Endodermal cell (in vitro differentiated cells): ENCODE results near the gene PNLIPRP3. TPM values are rescaled to one million over a fixed set of nuclear protein-coding genes. Genes with fewer than 3 reads are reported as not detected.
A peak's percentile ranks its signal among the peaks of the same experiment; 100 is the strongest.

Experiments used
- DNase-seq: peaks from one replicate; pipeline ENCODE4 v3.0.0-alpha.2; 2017
- H3K27ac ChIP-seq: 2 replicates; pipeline ENCODE4 v1.5.1; 2013; ENCODE audit warnings: mild to moderate bottlenecking, low read depth, low read length, moderate library complexity
- H3K27me3 ChIP-seq: 2 replicates; pipeline ENCODE4 v1.6.1; 2013; ENCODE audit warnings: mild to moderate bottlenecking, low read length, moderate library complexity; ENCODE audit not compliant: insufficient read depth, control insufficient read depth, poor library complexity, severe bottlenecking
- H3K36me3 ChIP-seq: 2 replicates; pipeline ENCODE4 v1.7.0; 2013; ENCODE audit warnings: mild to moderate bottlenecking, low read length, moderate library complexity; ENCODE audit not compliant: control insufficient read depth, insufficient read depth
- H3K4me1 ChIP-seq: one replicate; pipeline ENCODE4 v1.7.0; 2013; ENCODE audit warnings: low read length; ENCODE audit not compliant: control insufficient read depth, insufficient read depth
- H3K4me3 ChIP-seq: 2 replicates; pipeline ENCODE4 v1.5.1; 2013; ENCODE audit warnings: mild to moderate bottlenecking, low read length, moderate library complexity
- H3K9ac ChIP-seq: 2 replicates; pipeline ENCODE4 v1.6.1; 2013; ENCODE audit warnings: mild to moderate bottlenecking, low read length, moderate library complexity; ENCODE audit not compliant: poor library complexity, severe bottlenecking; ENCODE audit errors: extremely low read depth
- H3K9me3 ChIP-seq: 2 replicates; pipeline ENCODE4 v1.6.1; 2013; ENCODE audit warnings: mild to moderate bottlenecking, low read length, moderate library complexity; ENCODE audit not compliant: control insufficient read depth
- H3K27ac Mint-ChIP-seq: 2 replicates; pipeline ENCODE4 v1.8.0; 2020; ENCODE audit warnings: mixed read lengths
- H3K27me3 Mint-ChIP-seq: 2 replicates; pipeline ENCODE4 v1.8.0; 2021; ENCODE audit warnings: mild to moderate bottlenecking, mixed read lengths; ENCODE audit not compliant: insufficient read depth
- H3K36me3 Mint-ChIP-seq: 2 replicates; pipeline ENCODE4 v1.8.0; 2020; ENCODE audit warnings: low read depth, mixed read lengths
- H3K4me1 Mint-ChIP-seq: 2 replicates; pipeline ENCODE4 v1.8.0; 2020; ENCODE audit warnings: mixed read lengths
- H3K4me3 Mint-ChIP-seq: 2 replicates; pipeline ENCODE4 v1.8.0; 2020; ENCODE audit warnings: mild to moderate bottlenecking, moderate library complexity, mixed read lengths
- H3K9me3 Mint-ChIP-seq: 2 replicates; pipeline ENCODE4 v1.8.0; 2020; ENCODE audit warnings: mild to moderate bottlenecking, mixed read lengths
- CTCF ChIP-seq: fragments of 200-600 bp; sonication (generic); conservative IDR thresholded peaks from 2 replicates; pipeline ENCODE4 v1.5.0; 2021; ENCODE audit warnings: antibody characterized with exemption, mild to moderate bottlenecking
- WGBS, 2 experiments: methylation state at CpG; one replicate each; pipeline versions ENCODE4 v1.1.5 to v1.1.7; 2013; ENCODE audit warnings: missing lambda C conversion rate in 2 of 2, mixed read lengths in 1 of 2; ENCODE audit not compliant: insufficient coverage in 1 of 2, insufficient read length in 1 of 2; 5-methylcytosine and 5-hydroxymethylcytosine counted together
- long read RNA-seq, 4 experiments: library from polyadenylated mRNA in 2 of 4; library from RNA in 1 of 4; library from capped mRNA in 1 of 4; stranded (forward) in 3 of 4; unstranded in 1 of 4; transcript quantifications; one replicate each; pipeline ENCODE4 v2.0.0, GENCODE V29; 2020 to 2021; ENCODE audit warnings: inconsistent platforms in 1 of 4
- polyA plus RNA-seq, 2 experiments: library from polyadenylated mRNA; stranded (reverse); fragments of 50-300 nt; gene quantifications; one replicate each; pipeline ENCODE4 v1.2.3, GENCODE V29; 2013
- total RNA-seq, 2 donors: library from RNA; stranded (reverse); fragmentation: NEBNext Ultra II Directional in 1 of 2; extraction: Animal tissue kit (Norgen Biotek cat#: 25700) in 1 of 2; gene quantifications; 2 replicates in 1 of 2; 3 replicates in 1 of 2; pipeline ENCODE4 v1.2.1, GENCODE V29; 2021

PNLIPRP3 gene
- total RNA-seq = not detected
- polyA plus RNA-seq (2013, experiment 1 of 2) = not detected
- polyA plus RNA-seq (2013, experiment 2 of 2) = not detected
- long read RNA-seq, experiment 1 = 0 reads
- long read RNA-seq, experiment 2 = 0 reads
- long read RNA-seq, experiment 3 = 0 reads
- long read RNA-seq, experiment 4 = 0 reads

DNA sequence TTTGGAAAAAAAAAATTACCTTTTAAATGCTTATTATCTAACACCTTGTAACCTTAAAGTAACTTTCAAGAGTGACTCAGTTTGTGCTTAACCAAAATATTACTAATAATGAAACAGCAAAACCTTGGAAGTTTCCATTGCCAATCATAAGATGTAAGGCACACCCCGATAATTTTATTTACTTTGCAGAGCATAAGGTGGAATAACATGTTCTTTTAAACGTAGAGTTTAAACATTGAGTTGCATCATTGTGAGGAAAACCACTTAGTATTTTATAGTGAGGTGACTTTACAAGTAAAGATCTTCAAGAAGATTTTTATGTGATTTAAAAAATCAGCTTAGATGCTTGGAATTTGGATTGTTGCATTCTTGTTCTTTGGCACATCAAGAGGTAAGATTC lies at the start of gene PNLIPRP3:
Gene PNLIPRP3 (plus strand): TSS at position 177 of the 400 bp plus-strand sequence. CDS start 166 bp downstream, at position 343.
- Mint-ChIP-seq H3K36me3 (no peaks in the 10 kb centered on the region), H3K4me1 (no peaks in the 10 kb centered on the region), H3K27ac (no peak within 1 kb of the TSS), H3K4me3 (no peak within 1 kb of the TSS), H3K27me3 (peaks cover 4% of the 10 kb centered on the region), H3K9me3 (no peaks in the 10 kb centered on the region)
- Histone ChIP-seq H3K4me1 (no peaks in the 10 kb centered on the region), H3K4me3 (no peak within 1 kb of the TSS), H3K36me3 (no peaks in the 10 kb centered on the region), H3K9ac (no peak within 1 kb of the TSS), H3K27me3 (no peaks in the 10 kb centered on the region), H3K27ac (no peak within 1 kb of the TSS), H3K9me3 (no peaks in the 10 kb centered on the region)
- no peak for DNase-seq
- 88 to 100% methylated on average over 1 to 2 of the region's 2 CpGs for WGBS, 2 experiments
- TF ChIP-seq CTCF = no peak

- Histone ChIP-seq H3K4me1 (no peaks in the 10 kb centered on the region), H3K36me3 (no peaks in the 10 kb centered on the region), H3K27ac (peak overlapping the region; percentile 62), H3K4me3 (no peak overlapping the region), H3K27me3 (no peaks in the 10 kb centered on the region), H3K9me3 (no peaks in the 10 kb centered on the region), H3K9ac (no peak overlapping the region)
- no peak overlapping the region for H3K27ac Mint-ChIP-seq
- no peaks in the 10 kb centered on the region for H3K9me3 Mint-ChIP-seq
- no peaks in the 10 kb centered on the region for H3K36me3 Mint-ChIP-seq
- DNase-seq = no peak
- H3K4me1 Mint-ChIP-seq = no peaks in the 10 kb centered on the region
- no peak for TF ChIP-seq CTCF
- WGBS, 2 experiments = 90 to 100% methylated on average over 1 to 5 of the region's 5 CpGs
- no peak overlapping the region for H3K4me3 Mint-ChIP-seq
- H3K27me3 Mint-ChIP-seq = no peaks in the 10 kb centered on the region
Observed at GRCh38 chr10:116382290-116382689, 45.4 kb upstream of the PNLIPRP3 start.

- Histone ChIP-seq H3K27me3 (no peaks in the 10 kb centered on the region), H3K36me3 (no peaks in the 10 kb centered on the region), H3K9ac (no peak overlapping the region), H3K4me3 (no peak overlapping the region), H3K27ac (no peak overlapping the region), H3K9me3 (no peaks in the 10 kb centered on the region), H3K4me1 (no peaks in the 10 kb centered on the region)
- H3K27ac Mint-ChIP-seq = no peak overlapping the region
- H3K9me3 Mint-ChIP-seq = no peaks in the 10 kb centered on the region
- TF ChIP-seq CTCF = no peak
- H3K27me3 Mint-ChIP-seq = no peaks in the 10 kb centered on the region
- H3K4me3 Mint-ChIP-seq = no peak overlapping the region
- 80 to 83% methylated on average over 2 of the region's 2 CpGs for whole genome bisulfite sequencing, 2 experiments
- peak; percentile 62 for DNase-seq
- H3K4me1 Mint-ChIP-seq = no peaks in the 10 kb centered on the region
- H3K36me3 Mint-ChIP-seq = no peaks in the 10 kb centered on the region
Observed at GRCh38 chr10:116385311-116385710, 42.3 kb upstream of the PNLIPRP3 start.
